ENCODE results near the gene POU2AF3. TPM values are rescaled to one million over a fixed set of nuclear protein-coding genes. Genes with fewer than 3 reads are reported as not detected.

Gene POU2AF3, protein sequence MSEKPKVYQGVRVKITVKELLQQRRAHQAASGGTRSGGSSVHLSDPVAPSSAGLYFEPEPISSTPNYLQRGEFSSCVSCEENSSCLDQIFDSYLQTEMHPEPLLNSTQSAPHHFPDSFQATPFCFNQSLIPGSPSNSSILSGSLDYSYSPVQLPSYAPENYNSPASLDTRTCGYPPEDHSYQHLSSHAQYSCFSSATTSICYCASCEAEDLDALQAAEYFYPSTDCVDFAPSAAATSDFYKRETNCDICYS
- 0.59 and 2.1 TPM in 2 replicates for total RNA-seq (ENCODE audit: low replicate concordance)

DNA sequence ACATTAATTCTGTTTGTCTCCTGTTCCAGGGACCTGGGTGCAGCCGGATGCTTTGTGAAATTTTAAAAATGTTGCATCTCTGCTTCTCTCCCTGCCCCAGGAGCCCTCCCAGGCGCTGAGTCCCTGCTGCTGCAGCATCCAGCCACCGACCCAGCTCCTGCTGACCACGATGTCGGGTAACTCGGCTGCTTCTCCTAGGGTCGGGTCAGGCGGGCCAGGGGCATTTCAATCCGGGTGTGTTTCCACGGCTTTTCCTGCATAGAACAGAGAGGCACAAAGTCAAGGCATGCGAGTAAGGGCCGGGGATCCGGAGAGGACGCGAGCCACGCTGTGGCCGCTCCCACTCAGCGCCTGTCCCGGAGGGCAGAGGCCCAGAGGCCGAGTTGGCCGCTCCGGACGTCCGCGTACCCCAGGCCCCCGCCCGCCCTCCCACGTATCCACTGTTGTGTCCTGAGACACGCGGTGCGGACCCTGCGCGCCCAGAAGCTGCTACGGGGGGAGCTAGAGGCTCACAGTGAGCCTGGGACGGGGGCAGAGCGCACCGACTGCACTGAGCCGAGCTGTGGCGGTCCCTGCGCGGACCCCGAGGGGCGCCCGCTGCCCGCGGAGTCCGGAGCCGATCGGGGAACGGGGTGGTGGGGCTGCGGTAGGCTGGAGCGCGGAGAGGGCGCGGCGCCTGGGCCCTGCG lies at the start of gene POU2AF3:
TSS of gene POU2AF3 (plus strand) at position 134 of the 688 bp plus-strand sequence. CDS start at position 170, 36 bp downstream.
- peak within 1 kb of the TSS; percentile 96 for H2AFZ ChIP-seq (replicated peaks)
- no peaks in the 10 kb centered on the region for H4K20me1 ChIP-seq (ENCODE audit: low read depth)
- peak within 1 kb of the TSS; percentile 85 for H3K4me3 ChIP-seq
- H3K4me1 ChIP-seq: no peaks in the 10 kb centered on the region
- TF ChIP-seq, protein P1, sequence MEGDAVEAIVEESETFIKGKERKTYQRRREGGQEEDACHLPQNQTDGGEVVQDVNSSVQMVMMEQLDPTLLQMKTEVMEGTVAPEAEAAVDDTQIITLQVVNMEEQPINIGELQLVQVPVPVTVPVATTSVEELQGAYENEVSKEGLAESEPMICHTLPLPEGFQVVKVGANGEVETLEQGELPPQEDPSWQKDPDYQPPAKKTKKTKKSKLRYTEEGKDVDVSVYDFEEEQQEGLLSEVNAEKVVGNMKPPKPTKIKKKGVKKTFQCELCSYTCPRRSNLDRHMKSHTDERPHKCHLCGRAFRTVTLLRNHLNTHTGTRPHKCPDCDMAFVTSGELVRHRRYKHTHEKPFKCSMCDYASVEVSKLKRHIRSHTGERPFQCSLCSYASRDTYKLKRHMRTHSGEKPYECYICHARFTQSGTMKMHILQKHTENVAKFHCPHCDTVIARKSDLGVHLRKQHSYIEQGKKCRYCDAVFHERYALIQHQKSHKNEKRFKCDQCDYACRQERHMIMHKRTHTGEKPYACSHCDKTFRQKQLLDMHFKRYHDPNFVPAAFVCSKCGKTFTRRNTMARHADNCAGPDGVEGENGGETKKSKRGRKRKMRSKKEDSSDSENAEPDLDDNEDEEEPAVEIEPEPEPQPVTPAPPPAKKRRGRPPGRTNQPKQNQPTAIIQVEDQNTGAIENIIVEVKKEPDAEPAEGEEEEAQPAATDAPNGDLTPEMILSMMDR (IDR thresholded peaks at IDR 0.05): no peak
- TF ChIP-seq EZH2 (IDR thresholded peaks at IDR 0.05) (peak; percentile 47), EZH2phosphoT487 (IDR thresholded peaks at IDR 0.05) (peak; percentile 35)
- no peak within 1 kb of the TSS for H3K27ac ChIP-seq
- H3K4me1 Mint-ChIP-seq: peaks cover 14% of the 10 kb centered on the region
- H3K4me3 Mint-ChIP-seq: peak within 1 kb of the TSS; percentile 82
- H3K9me3 ChIP-seq (ENCODE audit: low read depth): no peaks in the 10 kb centered on the region
- peaks cover 58% of the 10 kb centered on the region for H3K27me3 ChIP-seq
- no peaks in the 10 kb centered on the region for H3K79me2 ChIP-seq (ENCODE audit: low read depth)
- no peak for DNase-seq (ENCODE audit: low spot score)
- no peaks in the 10 kb centered on the region for H3K9me3 Mint-ChIP-seq
- peaks cover 1% of the 10 kb centered on the region for H3K36me3 Mint-ChIP-seq
- H3K9ac ChIP-seq: peak within 1 kb of the TSS; percentile 40
- H3K4me2 ChIP-seq: peak within 1 kb of the TSS; percentile 91
- no peaks in the 10 kb centered on the region for H3K36me3 ChIP-seq
- H3K27me3 Mint-ChIP-seq (ENCODE audit: insufficient read depth, low read depth): peaks cover 22% of the 10 kb centered on the region
- no peak within 1 kb of the TSS for H3K27ac Mint-ChIP-seq
- peaks cover 10% of the 10 kb centered on the region for H3F3A ChIP-seq (ENCODE audit: low read depth)

DNA sequence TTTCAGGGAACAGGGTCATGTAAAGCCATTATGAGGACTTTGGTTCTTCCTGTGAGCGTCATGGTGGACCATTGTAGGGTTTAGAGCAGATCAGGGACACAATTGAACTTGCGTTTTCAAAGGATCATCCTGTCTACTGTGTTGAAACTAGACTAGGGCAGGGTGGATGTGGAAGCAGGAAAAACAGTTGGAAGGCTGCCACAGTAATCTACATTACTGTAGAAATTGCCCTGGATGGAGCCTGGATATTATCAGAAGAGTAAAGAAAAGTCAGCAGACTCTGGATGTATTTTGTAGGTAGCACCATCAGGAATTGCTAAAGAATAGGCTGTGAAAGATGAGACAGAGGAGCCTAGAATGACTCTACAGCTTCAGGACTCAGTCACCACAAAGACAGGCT lies 47.4 kb upstream of the POU2AF3 start:
- TF ChIP-seq, protein P1 (IDR thresholded peaks at IDR 0.05): no peak
- TF ChIP-seq EZH2phosphoT487 (IDR thresholded peaks at IDR 0.05) (no peak), EZH2 (IDR thresholded peaks at IDR 0.05) (no peak)
- no peak overlapping the region for H2AFZ ChIP-seq (replicated peaks)
- no peak overlapping the region for H3K4me2 ChIP-seq
- no peak overlapping the region for H3K4me3 Mint-ChIP-seq
- no peak for DNase-seq (ENCODE audit: low spot score)
- H3K27me3 Mint-ChIP-seq (ENCODE audit: insufficient read depth, low read depth): no peaks in the 10 kb centered on the region
- no peak overlapping the region for H3K4me3 ChIP-seq
- no peak overlapping the region for H3K27ac Mint-ChIP-seq
- no peaks in the 10 kb centered on the region for H3K9me3 ChIP-seq (ENCODE audit: low read depth)
- no peaks in the 10 kb centered on the region for H3K4me1 ChIP-seq
- H3K27ac ChIP-seq: no peak overlapping the region
- no peak overlapping the region for H3K9ac ChIP-seq
- no peaks in the 10 kb centered on the region for H3K36me3 Mint-ChIP-seq
- H3K9me3 Mint-ChIP-seq: no peaks in the 10 kb centered on the region
- no peaks in the 10 kb centered on the region for H3K27me3 ChIP-seq
- H3F3A ChIP-seq (ENCODE audit: low read depth): no peaks in the 10 kb centered on the region
- no peaks in the 10 kb centered on the region for H3K36me3 ChIP-seq
- no peaks in the 10 kb centered on the region for H3K79me2 ChIP-seq (ENCODE audit: low read depth)
- no peaks in the 10 kb centered on the region for H4K20me1 ChIP-seq (ENCODE audit: low read depth)
- H3K4me1 Mint-ChIP-seq: no peaks in the 10 kb centered on the region

DNA sequence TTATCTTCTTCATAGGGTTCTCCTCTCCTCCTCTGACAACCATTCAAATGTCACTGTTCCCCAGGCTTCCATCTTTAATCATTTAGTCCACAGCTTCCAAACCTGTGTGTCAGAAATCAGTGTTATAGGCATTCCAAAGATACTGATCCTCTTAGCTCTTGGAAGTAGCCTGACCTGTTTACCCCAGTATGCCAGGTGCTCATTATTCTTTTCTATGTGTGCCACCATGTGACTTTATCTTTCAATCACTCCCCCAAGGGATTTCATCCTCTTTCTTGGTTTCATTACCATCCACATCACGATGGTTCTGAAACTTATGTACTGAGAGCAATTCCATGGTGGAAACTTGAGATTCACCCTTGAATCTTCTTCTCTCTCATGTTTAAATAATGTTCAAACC lies 45.2 kb upstream of the POU2AF3 start:
- Histone ChIP-seq H3K4me1 (no peaks in the 10 kb centered on the region), H3K4me2 (no peak overlapping the region), H3K36me3 (no peaks in the 10 kb centered on the region), H3K27ac (no peak overlapping the region), H3F3A (ENCODE audit: low read depth) (no peaks in the 10 kb centered on the region), H3K27me3 (no peaks in the 10 kb centered on the region), H3K9me3 (ENCODE audit: low read depth) (no peaks in the 10 kb centered on the region), H4K20me1 (ENCODE audit: low read depth) (no peaks in the 10 kb centered on the region), H3K9ac (no peak overlapping the region), H3K4me3 (no peak overlapping the region), H3K79me2 (ENCODE audit: low read depth) (no peaks in the 10 kb centered on the region), H2AFZ (replicated peaks) (no peak overlapping the region)
- Mint-ChIP-seq H3K4me3 (no peak overlapping the region), H3K36me3 (no peaks in the 10 kb centered on the region), H3K9me3 (no peaks in the 10 kb centered on the region), H3K27ac (no peak overlapping the region), H3K4me1 (no peaks in the 10 kb centered on the region), H3K27me3 (ENCODE audit: insufficient read depth, low read depth) (no peaks in the 10 kb centered on the region)
- DNase-seq (ENCODE audit: low spot score): no peak
- TF ChIP-seq EZH2 (IDR thresholded peaks at IDR 0.05): no peak
- TF ChIP-seq EZH2phosphoT487 (IDR thresholded peaks at IDR 0.05): no peak
- TF ChIP-seq, protein P1 (IDR thresholded peaks at IDR 0.05): no peak

All from neural progenitor cell (in vitro differentiated cells).